Activated CD8-positive, alpha-beta memory T cell treated with anti-CD3 and anti-CD28 coated beads, Interleukin-2, amount 50 U/mL, for 4 hours (primary cell): ENCODE results near the gene CPEB3.

Experiments
- DNase-seq: peaks from one replicate; pipeline ENCODE4 v3.0.0-alpha.2; 2020

CPEB3 gene

GRCh38 chr10:92024700-92025099 is 266.2 kb downstream of the CPEB3 start:
- DNase-seq = no peak

GRCh38 chr10:92014620-92015019 is 276.3 kb downstream of the CPEB3 start:
- no peak for DNase-seq

- DNase-seq = no peak
Measured at GRCh38 chr10:92011560-92012214, 279.2 kb downstream of the CPEB3 start.

GRCh38 chr10:92010047-92010735 is 280.7 kb downstream of the CPEB3 start:
- DNase-seq = no peak

DNA sequence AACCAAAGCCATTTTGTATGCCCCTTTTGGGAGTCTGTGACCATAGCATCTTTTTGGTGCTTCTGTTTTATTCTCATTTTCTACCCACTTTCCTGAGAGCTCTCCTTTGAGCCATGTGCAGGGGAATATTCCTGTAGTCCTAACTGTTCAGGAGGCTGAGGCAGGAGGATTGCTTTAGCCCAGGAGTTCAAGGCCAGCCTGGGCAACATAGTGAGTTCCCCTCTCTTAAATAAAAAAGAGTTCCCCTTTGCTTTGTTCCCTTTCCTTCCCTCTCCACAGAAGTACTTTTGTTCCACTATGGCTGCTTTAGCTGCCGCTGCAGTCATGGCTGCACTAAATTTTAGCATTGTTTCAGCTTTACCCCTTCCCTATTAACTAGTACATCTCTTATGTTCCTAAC is 281.4 kb downstream of the CPEB3 start:
- DNase-seq = no peak

- DNase-seq = no peak
Measured at GRCh38 chr10:92005978-92006377, 284.9 kb downstream of the CPEB3 start.

- no peak for DNase-seq
Measured at GRCh38 chr10:92003258-92003657, 287.6 kb downstream of the CPEB3 start.

DNA sequence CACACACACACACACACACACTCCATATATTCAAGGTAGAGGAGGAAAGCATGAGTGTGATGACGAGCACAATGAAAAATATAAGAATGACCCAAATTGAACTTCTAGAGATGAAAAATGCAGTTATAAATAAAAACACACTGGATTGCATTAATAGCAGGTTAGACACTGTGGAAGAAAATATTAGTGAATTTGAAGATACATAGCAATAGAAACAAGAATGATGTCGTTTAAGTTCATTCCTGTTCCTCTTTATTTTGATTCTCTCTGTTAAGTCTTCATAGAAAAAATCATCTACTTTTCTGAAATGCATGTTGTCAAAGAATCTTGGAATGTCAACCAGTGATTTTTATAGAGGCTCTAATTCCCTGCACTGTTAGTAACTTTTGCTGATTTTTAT is 288.9 kb downstream of the CPEB3 start:
- DNase-seq = no peak

DNA sequence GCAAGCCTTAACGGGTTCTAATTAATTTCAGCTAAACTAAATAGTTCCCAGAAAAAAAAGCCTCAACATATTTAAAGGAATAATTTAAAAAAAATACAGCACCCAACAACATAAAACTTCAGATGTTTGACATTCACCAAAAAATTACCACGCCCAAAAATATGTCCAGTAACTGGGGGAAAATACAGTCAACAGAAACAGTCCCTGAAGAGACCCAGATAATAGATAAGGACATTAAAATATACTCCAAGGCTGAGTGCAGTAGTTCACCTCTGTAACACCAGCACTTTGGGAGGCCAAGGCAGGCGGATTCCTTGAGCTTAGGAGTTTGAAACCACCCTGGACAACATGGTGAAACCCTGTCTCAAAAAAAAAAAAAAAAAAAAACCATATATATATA is 289.3 kb downstream of the CPEB3 start:
- DNase-seq = no peak
